HEK293 (cell line): Measurements from ENCODE around the gene TPM1.

Experiments used
- CTCF ChIA-PET: fragments of 350-600 bp; formaldehyde crosslinking; extraction: SDS; loops from one replicate; lab custom pipeline; 2021; ENCODE audit warnings: antibody characterized with exemption; lab: Yijun Ruan, JAX
- POLR2A ChIA-PET: fragments of 300-600 bp; formaldehyde crosslinking; extraction: SDS; loops from one replicate; lab custom pipeline; 2020; ENCODE audit warnings: antibody characterized with exemption, inconsistent platforms; lab: Yijun Ruan, JAX
- H3K27ac ChIP-seq: fragments of 200-500 bp; sonication (Bioruptor generic); 2 replicates; pipeline ENCODE4 v1.5.1; 2014; ENCODE audit warnings: low read depth, low read length, control low read depth, inconsistent platforms; ENCODE audit errors: extremely low read depth
- H3K36me3 ChIP-seq, 2 experiments: fragments of 200-500 bp in 1 of 2; sonication (Bioruptor generic) in 1 of 2; 1 replicate in 1 of 2; 2 replicates in 1 of 2; pipeline ENCODE4 v1.5.1; 2014 to 2017; ENCODE audit warnings: inconsistent platforms in 2 of 2, low read length in 2 of 2; ENCODE audit not compliant: control insufficient read depth in 2 of 2, insufficient read depth in 1 of 2
- H3K4me1 ChIP-seq: fragments of 200-500 bp; sonication (Bioruptor generic); 2 replicates; pipeline ENCODE4 v1.5.1; 2014; ENCODE audit warnings: mild to moderate bottlenecking, low read length, inconsistent platforms; ENCODE audit not compliant: control insufficient read depth, insufficient read depth
- H3K4me3 ChIP-seq: 2 replicates; pipeline ENCODE4 v1.5.1; 2011; ENCODE audit warnings: low read depth, mild to moderate bottlenecking, control low read depth, low read length, moderate library complexity
- H3K9me3 ChIP-seq: fragments of 200-500 bp; sonication (Bioruptor generic); 2 replicates; pipeline ENCODE4 v1.5.1; 2014; ENCODE audit warnings: low read depth, low read length, inconsistent platforms; ENCODE audit not compliant: control insufficient read depth, insufficient read depth
- KLF9 ChIP-seq: fragments of 450-650 bp; formaldehyde crosslinking; IDR thresholded peaks from 2 replicates; pipeline ENCODE4 v1.5.1; 2016; ENCODE audit warnings: missing biosample characterization, missing genetic modification characterization, low read depth
- MZF1 ChIP-seq: fragments of 450-650 bp; formaldehyde crosslinking; IDR thresholded peaks from 2 replicates; pipeline ENCODE4 v1.5.1; 2017; ENCODE audit warnings: missing biosample characterization, missing genetic modification characterization, borderline replicate concordance
- OSR2 ChIP-seq: fragments of 450-650 bp; formaldehyde crosslinking; IDR thresholded peaks from 2 replicates; pipeline ENCODE4 v1.5.1; 2016; ENCODE audit warnings: missing biosample characterization, missing genetic modification characterization
- ZNF112 ChIP-seq: fragments of 450-650 bp; formaldehyde crosslinking; IDR thresholded peaks from 2 replicates; pipeline ENCODE4 v1.5.0; 2017; ENCODE audit warnings: missing biosample characterization, missing genetic modification characterization
- ZNF174 ChIP-seq: fragments of 450-650 bp; formaldehyde crosslinking; IDR thresholded peaks from 2 replicates; pipeline ENCODE4 v1.5.0; 2017; ENCODE audit warnings: missing biosample characterization, mild to moderate bottlenecking, missing genetic modification characterization
- ZNF202 ChIP-seq: fragments of 450-650 bp; formaldehyde crosslinking; IDR thresholded peaks from 2 replicates; pipeline ENCODE4 v1.5.1; 2016; ENCODE audit warnings: missing biosample characterization, missing genetic modification characterization, borderline replicate concordance
- ZNF292 ChIP-seq: fragments of 450-650 bp; formaldehyde crosslinking; IDR thresholded peaks from 2 replicates; pipeline ENCODE4 v1.5.1; 2016; ENCODE audit warnings: low read depth, missing biosample characterization, missing genetic modification characterization, borderline replicate concordance
- ZNF302 ChIP-seq: fragments of 450-650 bp; formaldehyde crosslinking; IDR thresholded peaks from 2 replicates; pipeline ENCODE4 v1.5.1; 2016; ENCODE audit warnings: missing biosample characterization, missing genetic modification characterization, low read depth
- ZNF600 ChIP-seq: fragments of 450-650 bp; formaldehyde crosslinking; IDR thresholded peaks from 2 replicates; pipeline ENCODE4 v1.5.1; 2016; ENCODE audit warnings: missing biosample characterization, missing genetic modification characterization
- ZNF658 ChIP-seq: fragments of 450-650 bp; formaldehyde crosslinking; IDR thresholded peaks from 2 replicates; pipeline ENCODE4; 2016; ENCODE audit warnings: missing biosample characterization, missing genetic modification characterization
- ZNF785 ChIP-seq: fragments of 450-650 bp; formaldehyde crosslinking; IDR thresholded peaks from 2 replicates; pipeline ENCODE4 v1.5.1; 2016; ENCODE audit warnings: missing biosample characterization, missing genetic modification characterization
- ZNF830 ChIP-seq: fragments of 450-650 bp; IDR thresholded peaks from 2 replicates; pipeline ENCODE4 v1.5.0; 2018; ENCODE audit warnings: missing biosample characterization, missing genetic modification characterization, low read depth, mild to moderate bottlenecking, moderate library complexity
- TF ChIP-seq, protein P1 (sequence below): fragments of 450-650 bp; formaldehyde crosslinking; optimal IDR thresholded peaks from 2 replicates; pipeline ENCODE3; 2016; ENCODE audit warnings: missing biosample characterization, mild to moderate bottlenecking, missing genetic modification characterization
- TF ChIP-seq, protein P2 (sequence below): fragments of 450-650 bp; formaldehyde crosslinking; IDR thresholded peaks from 2 replicates; pipeline ENCODE4 v1.5.1; 2016; ENCODE audit warnings: missing biosample characterization, missing genetic modification characterization, borderline replicate concordance

Gene TPM1

DNA sequence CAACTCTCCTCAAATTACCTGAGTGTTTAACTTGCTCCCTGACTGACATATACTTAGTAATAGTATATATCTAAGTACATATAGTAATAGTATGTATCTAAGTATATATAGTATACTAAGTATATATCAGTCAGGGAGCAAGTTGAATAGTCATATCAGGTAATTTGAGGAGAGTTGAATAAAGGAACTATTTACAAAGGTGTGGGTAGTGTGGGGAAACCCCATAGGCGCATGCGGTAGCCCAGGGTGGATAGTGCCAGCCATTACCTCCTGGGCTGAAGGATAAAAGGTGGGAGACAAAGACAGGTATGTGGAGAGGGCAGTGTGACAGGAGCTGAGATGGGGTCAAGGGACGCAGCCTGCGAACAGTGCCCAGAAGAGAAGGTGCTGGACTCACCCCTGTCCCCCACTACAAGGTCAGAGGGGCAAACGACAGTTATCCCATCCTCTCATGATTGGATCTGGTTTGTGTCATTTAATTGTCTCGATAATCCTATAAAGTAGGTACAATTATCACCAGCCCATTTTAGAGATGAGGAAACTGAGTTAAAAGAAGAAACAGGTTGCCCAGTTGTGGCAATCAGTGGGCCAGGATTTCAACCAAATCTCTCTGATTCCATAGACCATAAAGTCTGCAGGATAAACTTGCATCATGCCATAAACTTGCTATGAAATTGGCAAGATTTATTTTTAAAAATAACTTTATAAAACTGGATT, 34.1 kb upstream of the TPM1 start:
- Histone ChIP-seq H3K4me3 (no peak overlapping the region), H3K36me3 (no peaks in the 10 kb centered on the region), H3K27ac (no peak overlapping the region), H3K9me3 (no peaks in the 10 kb centered on the region), H3K4me1 (peaks cover 4% of the 10 kb centered on the region)
- TF ChIP-seq ZNF302 (tag by site-specific recombination) (no peak), MZF1 (tag by site-specific recombination) (no peak), ZNF785 (tag by site-specific recombination) (no peak), ZNF202 (tag by site-specific recombination) (no peak), KLF9 (no peak), ZNF830 (no peak), ZNF658 (tag by site-specific recombination) (no peak)
- TF ChIP-seq, protein P1, sequence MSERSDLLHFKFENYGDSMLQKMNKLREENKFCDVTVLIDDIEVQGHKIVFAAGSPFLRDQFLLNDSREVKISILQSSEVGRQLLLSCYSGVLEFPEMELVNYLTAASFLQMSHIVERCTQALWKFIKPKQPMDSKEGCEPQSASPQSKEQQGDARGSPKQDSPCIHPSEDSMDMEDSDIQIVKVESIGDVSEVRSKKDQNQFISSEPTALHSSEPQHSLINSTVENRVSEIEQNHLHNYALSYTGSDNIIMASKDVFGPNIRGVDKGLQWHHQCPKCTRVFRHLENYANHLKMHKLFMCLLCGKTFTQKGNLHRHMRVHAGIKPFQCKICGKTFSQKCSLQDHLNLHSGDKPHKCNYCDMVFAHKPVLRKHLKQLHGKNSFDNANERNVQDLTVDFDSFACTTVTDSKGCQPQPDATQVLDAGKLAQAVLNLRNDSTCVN, result no peak
- TF ChIP-seq, protein P2, sequence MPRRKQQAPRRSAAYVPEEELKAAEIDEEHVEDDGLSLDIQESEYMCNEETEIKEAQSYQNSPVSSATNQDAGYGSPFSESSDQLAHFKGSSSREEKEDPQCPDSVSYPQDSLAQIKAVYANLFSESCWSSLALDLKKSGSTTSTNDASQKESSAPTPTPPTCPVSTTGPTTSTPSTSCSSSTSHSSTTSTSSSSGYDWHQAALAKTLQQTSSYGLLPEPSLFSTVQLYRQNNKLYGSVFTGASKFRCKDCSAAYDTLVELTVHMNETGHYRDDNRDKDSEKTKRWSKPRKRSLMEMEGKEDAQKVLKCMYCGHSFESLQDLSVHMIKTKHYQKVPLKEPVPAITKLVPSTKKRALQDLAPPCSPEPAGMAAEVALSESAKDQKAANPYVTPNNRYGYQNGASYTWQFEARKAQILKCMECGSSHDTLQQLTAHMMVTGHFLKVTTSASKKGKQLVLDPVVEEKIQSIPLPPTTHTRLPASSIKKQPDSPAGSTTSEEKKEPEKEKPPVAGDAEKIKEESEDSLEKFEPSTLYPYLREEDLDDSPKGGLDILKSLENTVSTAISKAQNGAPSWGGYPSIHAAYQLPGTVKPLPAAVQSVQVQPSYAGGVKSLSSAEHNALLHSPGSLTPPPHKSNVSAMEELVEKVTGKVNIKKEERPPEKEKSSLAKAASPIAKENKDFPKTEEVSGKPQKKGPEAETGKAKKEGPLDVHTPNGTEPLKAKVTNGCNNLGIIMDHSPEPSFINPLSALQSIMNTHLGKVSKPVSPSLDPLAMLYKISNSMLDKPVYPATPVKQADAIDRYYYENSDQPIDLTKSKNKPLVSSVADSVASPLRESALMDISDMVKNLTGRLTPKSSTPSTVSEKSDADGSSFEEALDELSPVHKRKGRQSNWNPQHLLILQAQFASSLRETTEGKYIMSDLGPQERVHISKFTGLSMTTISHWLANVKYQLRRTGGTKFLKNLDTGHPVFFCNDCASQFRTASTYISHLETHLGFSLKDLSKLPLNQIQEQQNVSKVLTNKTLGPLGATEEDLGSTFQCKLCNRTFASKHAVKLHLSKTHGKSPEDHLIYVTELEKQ, result no peak
- CTCF ChIA-PET, result no interaction called here
- POLR2A ChIA-PET, result no interaction called here

DNA sequence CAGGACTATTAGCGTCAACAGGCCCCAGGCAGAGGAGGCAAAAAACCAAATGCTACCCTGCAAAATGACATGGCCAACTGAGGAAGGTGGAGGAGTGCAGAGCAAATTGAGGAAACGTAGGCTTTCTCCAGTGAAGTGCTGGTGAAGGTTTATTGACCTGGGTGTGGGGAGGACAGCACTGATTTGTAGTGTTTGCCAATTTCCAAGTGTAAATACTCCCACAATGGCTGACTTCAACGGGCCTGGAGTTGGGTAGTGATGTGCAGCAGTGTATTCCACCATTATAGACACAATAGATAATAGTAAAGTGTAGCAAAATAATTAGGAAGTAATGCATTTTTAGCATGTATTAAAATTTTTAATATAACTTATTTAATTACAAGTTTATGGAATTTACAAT, 32.2 kb upstream of the TPM1 start:
- Histone ChIP-seq H3K9me3 (no peaks in the 10 kb centered on the region), H3K27ac (no peak overlapping the region), H3K4me3 (no peak overlapping the region), H3K36me3 (no peaks in the 10 kb centered on the region), H3K4me1 (peaks cover 10% of the 10 kb centered on the region)
- TF ChIP-seq ZNF112 (0 out of 2 replicates have a peak, but pooled peaks have one; percentile 58), ZNF292 (tag by site-specific recombination) (no peak)
- POLR2A ChIA-PET, result no interaction called here
- CTCF ChIA-PET, result no interaction called here

DNA sequence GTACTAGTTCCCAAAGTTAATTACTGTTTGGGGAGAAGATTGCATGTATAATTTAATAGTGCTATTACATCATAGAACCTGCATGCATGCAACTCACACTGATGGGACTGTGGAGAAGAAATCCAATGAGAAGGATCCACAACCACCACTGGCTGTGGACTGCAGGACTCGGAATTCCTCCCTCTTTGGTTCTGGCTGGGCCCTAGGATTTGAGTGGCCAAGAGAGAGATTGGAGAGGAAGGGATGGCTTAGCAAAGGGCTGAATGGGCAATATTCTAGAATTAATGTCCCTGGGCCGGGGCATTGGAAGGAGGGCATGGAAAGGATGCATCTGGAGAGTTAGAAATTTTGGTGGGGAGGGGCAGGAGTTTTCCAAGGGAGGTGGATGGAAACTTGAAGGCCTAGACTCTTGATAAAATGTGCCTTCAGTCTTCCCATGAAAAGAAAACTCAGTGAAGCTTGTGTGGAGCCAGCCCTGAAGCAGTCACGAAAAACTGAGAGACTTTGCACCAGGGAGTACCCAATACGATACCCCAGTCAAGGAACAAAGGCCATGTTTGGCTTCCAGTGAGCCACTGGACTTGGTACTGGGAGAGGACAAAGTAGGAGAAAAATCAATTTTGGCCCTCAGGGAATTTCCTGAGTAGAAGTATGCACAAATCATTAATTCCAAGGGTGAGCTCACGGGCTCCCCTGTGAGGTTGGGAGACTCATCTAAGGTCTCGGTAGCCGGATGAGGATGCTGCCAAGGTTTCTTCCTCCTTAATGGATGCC, 31.4 kb upstream of the TPM1 start:
- H3K4me3 ChIP-seq, result no peak overlapping the region
- H3K9me3 ChIP-seq, result no peaks in the 10 kb centered on the region
- POLR2A ChIA-PET, result no interaction called here
- no peak overlapping the region for H3K27ac ChIP-seq
- no peak for TF ChIP-seq OSR2 (tag by site-specific recombination)
- TF ChIP-seq ZNF174 (tag by site-specific recombination), result no peak
- TF ChIP-seq ZNF600 (tag by site-specific recombination), result peak; percentile 45; the same call in 1 of the 2 replicates
- no peaks in the 10 kb centered on the region for H3K36me3 ChIP-seq
- H3K4me1 ChIP-seq, result peaks cover 10% of the 10 kb centered on the region
- CTCF ChIA-PET, result no interaction called here
